SKM-1 (cell line): ENCODE results near the gene MAPK8IP3.

Experiments
- DNase-seq: peaks from one replicate; lab custom pipeline; 2025; ENCODE audit not compliant: unreplicated experiment; lab: John Stamatoyannopoulos, UW

Gene MAPK8IP3

GRCh38 chr16:1809281-1809801 is 103.3 kb downstream of the MAPK8IP3 start:
- no peak for DNase-seq

GRCh38 chr16:1810106-1810505 is 104.1 kb downstream of the MAPK8IP3 start:
- no peak for DNase-seq

GRCh38 chr16:1810536-1810935 is 104.5 kb downstream of the MAPK8IP3 start:
- DNase-seq = no peak

GRCh38 chr16:1812732-1813163 is 106.8 kb downstream of the MAPK8IP3 start:
- no peak for DNase-seq

- no peak for DNase-seq
These were observed 109.5 kb downstream of the MAPK8IP3 start for GRCh38 chr16:1815461-1815860.

GRCh38 chr16:1816396-1817275 is 110.6 kb downstream of the MAPK8IP3 start:
- no peak for DNase-seq

- no peak for DNase-seq
These were observed 111.2 kb downstream of the MAPK8IP3 start for GRCh38 chr16:1817276-1817589.

GRCh38 chr16:1817716-1818115 is 111.7 kb downstream of the MAPK8IP3 start:
- no peak for DNase-seq

- no peak for DNase-seq
These were observed 112.3 kb downstream of the MAPK8IP3 start for GRCh38 chr16:1818204-1818872.

- DNase-seq = no peak
These were observed 113.0 kb downstream of the MAPK8IP3 start for GRCh38 chr16:1818873-1819525.

GRCh38 chr16:1819611-1820010 is 113.6 kb downstream of the MAPK8IP3 start:
- DNase-seq = no peak
